Measurements from ENCODE around the gene LZTS2. TPM values are rescaled to one million over a fixed set of nuclear protein-coding genes. Genes with fewer than 3 reads are reported as not detected.
A peak's percentile ranks its signal among the peaks of the same experiment; 100 is the strongest.
"Not testable (repeated sequence)": the region's sequence is repeated elsewhere in the genome, so short reads cannot be mapped to it uniquely, and the experiment has no call there.

The LZTS2 gene
- total and polyA plus RNA-seq, 7 donors: 10.9 to 169 (median 82.3) TPM

GRCh38 chr10:101033276-101033675, 33.7 kb downstream of the LZTS2 start:
- H3K27ac ChIP-seq: peak overlapping the region; percentile 91 to 98 (median 96)
- no peak for DNase-seq
- intact Hi-C loops (cut with DNase I): loop anchor here (5.0 to 10.0 kb wide), 2 partner anchors 34 to 322 kb away; partner anchors contain the start of gene BTRC
- H3K27me3 ChIP-seq: peaks cover 0 to 10% (median 0%) of the 10 kb centered on the region in 3 donors
- WGBS, 2 donors: 74% methylated on average over 3 of the region's 3 CpGs
- H3K36me3 ChIP-seq: peaks cover 18 to 37% (median 34%) of the 10 kb centered on the region in 4 donors
- no peaks in the 10 kb centered on the region for H3K9me3 ChIP-seq
- no peak for TF ChIP-seq CTCF (IDR thresholded peaks at IDR 0.05)
- TF ChIP-seq EP300 (IDR thresholded peaks at IDR 0.05): no peak
- TF ChIP-seq POLR2A (IDR thresholded peaks at IDR 0.05): no peak
- no peak for TF ChIP-seq POLR2AphosphoS5 (IDR thresholded peaks at IDR 0.05)
- peak overlapping the region in 3 of 4 donors; percentile 66 to 79 (median 72) for H3K4me3 ChIP-seq
- peaks cover 0 to 28% (median 20%) of the 10 kb centered on the region in 4 donors for H3K4me1 ChIP-seq

- H3K9me3 ChIP-seq, H3K27ac ChIP-seq, DNase-seq, H3K4me3 ChIP-seq, H3K27me3 ChIP-seq: not testable (repeated sequence)
- peaks cover 0 to 28% (median 20%) of the 10 kb centered on the region in 4 donors for H3K4me1 ChIP-seq
- intact Hi-C loops (cut with DNase I): loop anchor here (5.0 to 10.0 kb wide), 2 partner anchors 33 to 320 kb away; partner anchors contain the start of gene BTRC
- peaks cover 18 to 47% (median 36%) of the 10 kb centered on the region in 4 donors for H3K36me3 ChIP-seq
- 88 to 94% methylated on average over 4 of the region's 4 CpGs for WGBS, 2 donors
These were observed 34.8 kb downstream of the LZTS2 start for GRCh38 chr10:101034404-101034803.

GRCh38 chr10:101035314-101035713, 35.7 kb downstream of the LZTS2 start:
- Histone ChIP-seq H3K27ac (no peak overlapping the region), H3K4me1 (peaks cover 0 to 25% (median 19%) of the 10 kb centered on the region in 4 donors), H3K27me3 (no peaks in the 10 kb centered on the region), H3K36me3 (peaks cover 18 to 55% (median 36%) of the 10 kb centered on the region in 4 donors), H3K9me3 (no peaks in the 10 kb centered on the region), H3K4me3 (no peak overlapping the region)
- intact Hi-C loops (cut with DNase I): loop anchor here (10.0 kb wide), 1 partner anchor 319 kb away; the partner anchor contains the start of gene BTRC
- WGBS, 2 donors: 92 to 95% methylated on average over 7 of the region's 7 CpGs
- DNase-seq: no peak
- TF ChIP-seq EP300 (IDR thresholded peaks at IDR 0.05): no peak
- no peak for TF ChIP-seq CTCF (IDR thresholded peaks at IDR 0.05)
- TF ChIP-seq POLR2A (IDR thresholded peaks at IDR 0.05): no peak
- TF ChIP-seq POLR2AphosphoS5 (IDR thresholded peaks at IDR 0.05): no peak

- peaks cover 0 to 19% (median 13%) of the 10 kb centered on the region in 4 donors for H3K4me1 ChIP-seq
- no peaks in the 10 kb centered on the region for H3K27me3 ChIP-seq
- no peak overlapping the region for H3K27ac ChIP-seq
- intact Hi-C loops (cut with DNase I): loop anchor here (10.0 kb wide), 1 partner anchor 319 kb away; the partner anchor contains the start of gene BTRC
- no peak overlapping the region for H3K4me3 ChIP-seq
- 89% methylated on average over 10 of the region's 10 CpGs for WGBS, 2 donors
- no peak for DNase-seq
- TF ChIP-seq CTCF (IDR thresholded peaks at IDR 0.05) (no peak), EP300 (IDR thresholded peaks at IDR 0.05) (no peak), POLR2AphosphoS5 (IDR thresholded peaks at IDR 0.05) (no peak), POLR2A (IDR thresholded peaks at IDR 0.05) (no peak)
- H3K36me3 ChIP-seq: peaks cover 18 to 55% (median 36%) of the 10 kb centered on the region in 4 donors
- no peaks in the 10 kb centered on the region for H3K9me3 ChIP-seq
These were observed 36.5 kb downstream of the LZTS2 start for GRCh38 chr10:101035916-101036702.

GRCh38 chr10:101036726-101037125, 37.1 kb downstream of the LZTS2 start:
- 68 to 86% methylated on average over 7 of the region's 7 CpGs for WGBS, 2 donors
- Histone ChIP-seq H3K27ac (no peak overlapping the region), H3K4me3 (no peak overlapping the region), H3K9me3 (no peaks in the 10 kb centered on the region), H3K27me3 (no peaks in the 10 kb centered on the region), H3K4me1 (peaks cover 0 to 17% (median 16%) of the 10 kb centered on the region in 4 donors), H3K36me3 (peaks cover 18 to 55% (median 36%) of the 10 kb centered on the region in 4 donors)
- DNase-seq: no peak
- intact Hi-C loops (cut with DNase I): loop anchor here (10.0 kb wide), 1 partner anchor 318 kb away; the partner anchor contains the start of gene BTRC
- TF ChIP-seq POLR2A (IDR thresholded peaks at IDR 0.05) (no peak), EP300 (IDR thresholded peaks at IDR 0.05) (no peak), CTCF (IDR thresholded peaks at IDR 0.05) (no peak), POLR2AphosphoS5 (IDR thresholded peaks at IDR 0.05) (no peak)
